OCI-LY1 (cell line): Measurements from ENCODE around the gene MS4A2.
"Not testable (repeated sequence)": the region's sequence is repeated elsewhere in the genome, so short reads cannot be mapped to it uniquely, and the experiment has no call there.

Experiments
- EZH2 ChIP-seq: fragments of 200-600 bp; sonication (generic), shearing (Covaris generic); IDR thresholded peaks from 2 replicates; pipeline ENCODE4 v1.8.0; 2017; ENCODE audit warnings: borderline replicate concordance, mixed run types, mild to moderate bottlenecking, antibody characterized with exemption, low read length, moderate library complexity, mixed read lengths
- TF ChIP-seq, protein P1 (sequence below): fragments of 200-600 bp; sonication (generic), shearing (Covaris generic); IDR thresholded peaks from 2 replicates; pipeline ENCODE4 v1.5.1; 2017; ENCODE audit warnings: mild to moderate bottlenecking, antibody characterized with exemption, low read length, moderate library complexity, mixed read lengths

DNA sequence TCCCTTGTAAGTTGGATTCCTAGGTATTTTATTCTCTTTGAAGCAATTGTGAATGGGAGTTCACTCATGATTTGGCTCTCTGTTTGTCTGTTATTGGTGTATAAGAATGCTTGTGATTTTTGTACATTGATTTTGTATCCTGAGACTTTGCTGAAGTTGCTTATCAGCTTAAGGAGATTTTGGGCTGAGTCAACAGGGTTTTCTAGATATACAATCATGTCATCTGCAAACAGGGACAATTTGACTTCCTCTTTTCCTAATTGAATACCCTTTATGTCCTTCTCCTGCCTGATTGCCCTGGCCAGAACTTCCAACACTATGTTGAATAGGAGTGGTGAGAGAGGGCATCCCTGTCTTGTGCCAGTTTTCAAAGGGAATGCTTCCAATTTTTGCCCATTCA lies 38.0 kb upstream of the MS4A2 start:
- TF ChIP-seq, protein P1, sequence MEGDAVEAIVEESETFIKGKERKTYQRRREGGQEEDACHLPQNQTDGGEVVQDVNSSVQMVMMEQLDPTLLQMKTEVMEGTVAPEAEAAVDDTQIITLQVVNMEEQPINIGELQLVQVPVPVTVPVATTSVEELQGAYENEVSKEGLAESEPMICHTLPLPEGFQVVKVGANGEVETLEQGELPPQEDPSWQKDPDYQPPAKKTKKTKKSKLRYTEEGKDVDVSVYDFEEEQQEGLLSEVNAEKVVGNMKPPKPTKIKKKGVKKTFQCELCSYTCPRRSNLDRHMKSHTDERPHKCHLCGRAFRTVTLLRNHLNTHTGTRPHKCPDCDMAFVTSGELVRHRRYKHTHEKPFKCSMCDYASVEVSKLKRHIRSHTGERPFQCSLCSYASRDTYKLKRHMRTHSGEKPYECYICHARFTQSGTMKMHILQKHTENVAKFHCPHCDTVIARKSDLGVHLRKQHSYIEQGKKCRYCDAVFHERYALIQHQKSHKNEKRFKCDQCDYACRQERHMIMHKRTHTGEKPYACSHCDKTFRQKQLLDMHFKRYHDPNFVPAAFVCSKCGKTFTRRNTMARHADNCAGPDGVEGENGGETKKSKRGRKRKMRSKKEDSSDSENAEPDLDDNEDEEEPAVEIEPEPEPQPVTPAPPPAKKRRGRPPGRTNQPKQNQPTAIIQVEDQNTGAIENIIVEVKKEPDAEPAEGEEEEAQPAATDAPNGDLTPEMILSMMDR, result not testable (repeated sequence)
- not testable (repeated sequence) for TF ChIP-seq EZH2
